Measurements from ENCODE around the gene IRAK2. TPM values are rescaled to one million over a fixed set of nuclear protein-coding genes. Genes with fewer than 3 reads are reported as not detected.
A peak's percentile ranks its signal among the peaks of the same experiment; 100 is the strongest.

Gene IRAK2
- total RNA-seq, 2 donors from 2014 or later, result 0.99 to 3.9 TPM

- H3K36me3 ChIP-seq (replicated peaks in 1 of 2; ENCODE audit: insufficient read depth in 1 of 2, low read depth in 2 of 2), result no peaks in the 10 kb centered on the region
- no peaks in the 10 kb centered on the region for H3K27me3 ChIP-seq
- no peaks in the 10 kb centered on the region for H3K9me3 ChIP-seq
- no peak overlapping the region for H3K27ac ChIP-seq
- ATAC-seq (no peak), DNase-seq (no peak)
- WGBS, 2 donors, result 62 to 64% methylated on average over 4 of the region's 4 CpGs
- H3K4me3 ChIP-seq, result no peak overlapping the region
- H3K4me1 ChIP-seq, result peaks cover under 1% of the 10 kb centered on the region
- intact Hi-C loops (cut with DNase I), result no loop called here
- TF ChIP-seq POLR2A (IDR thresholded peaks at IDR 0.05), result no peak
- TF ChIP-seq, protein P1, sequence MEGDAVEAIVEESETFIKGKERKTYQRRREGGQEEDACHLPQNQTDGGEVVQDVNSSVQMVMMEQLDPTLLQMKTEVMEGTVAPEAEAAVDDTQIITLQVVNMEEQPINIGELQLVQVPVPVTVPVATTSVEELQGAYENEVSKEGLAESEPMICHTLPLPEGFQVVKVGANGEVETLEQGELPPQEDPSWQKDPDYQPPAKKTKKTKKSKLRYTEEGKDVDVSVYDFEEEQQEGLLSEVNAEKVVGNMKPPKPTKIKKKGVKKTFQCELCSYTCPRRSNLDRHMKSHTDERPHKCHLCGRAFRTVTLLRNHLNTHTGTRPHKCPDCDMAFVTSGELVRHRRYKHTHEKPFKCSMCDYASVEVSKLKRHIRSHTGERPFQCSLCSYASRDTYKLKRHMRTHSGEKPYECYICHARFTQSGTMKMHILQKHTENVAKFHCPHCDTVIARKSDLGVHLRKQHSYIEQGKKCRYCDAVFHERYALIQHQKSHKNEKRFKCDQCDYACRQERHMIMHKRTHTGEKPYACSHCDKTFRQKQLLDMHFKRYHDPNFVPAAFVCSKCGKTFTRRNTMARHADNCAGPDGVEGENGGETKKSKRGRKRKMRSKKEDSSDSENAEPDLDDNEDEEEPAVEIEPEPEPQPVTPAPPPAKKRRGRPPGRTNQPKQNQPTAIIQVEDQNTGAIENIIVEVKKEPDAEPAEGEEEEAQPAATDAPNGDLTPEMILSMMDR (IDR thresholded peaks at IDR 0.05), result no peak
These were observed 27.5 kb upstream of the IRAK2 start for GRCh38 chr3:10137178-10137577.

DNA sequence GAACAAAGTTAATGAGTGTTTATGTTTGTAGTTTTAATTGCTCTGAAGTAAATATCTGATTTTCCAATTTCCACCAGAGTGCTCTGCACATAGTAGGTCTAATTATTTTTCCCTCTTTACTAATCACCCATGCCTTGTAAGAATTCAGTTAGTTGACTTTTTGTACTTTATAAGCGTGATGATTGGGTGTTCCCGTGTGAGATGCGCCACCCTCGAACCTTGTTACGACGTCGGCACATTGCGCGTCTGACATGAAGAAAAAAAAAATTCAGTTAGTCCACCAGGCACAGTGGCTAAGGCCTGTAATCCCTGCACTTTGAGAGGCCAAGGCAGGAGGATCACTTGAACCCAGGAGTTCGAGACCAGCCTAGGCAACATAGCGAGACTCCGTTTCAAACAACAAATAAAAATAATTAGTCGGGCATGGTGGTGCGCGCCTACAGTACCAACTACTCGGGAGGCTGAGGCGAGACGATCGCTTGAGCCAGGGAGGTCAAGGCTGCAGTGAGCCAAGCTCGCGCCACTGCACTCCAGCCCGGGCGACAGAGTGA lies 23.6 kb upstream of the IRAK2 start:
- no peak for DNase-seq
- Histone ChIP-seq H3K36me3 (replicated peaks in 1 of 2; ENCODE audit: insufficient read depth in 1 of 2, low read depth in 2 of 2) (no peaks in the 10 kb centered on the region), H3K9me3 (no peaks in the 10 kb centered on the region), H3K27ac (peak overlapping the region in 2 of 4 donors; percentile 86 to 91), H3K4me1 (peaks cover 24% of the 10 kb centered on the region), H3K27me3 (no peaks in the 10 kb centered on the region), H3K4me3 (peak overlapping the region in 1 of 2 donors; percentile 65)
- TF ChIP-seq, protein P1 (IDR thresholded peaks at IDR 0.05), result no peak
- TF ChIP-seq POLR2A (IDR thresholded peaks at IDR 0.05), result no peak
- ATAC-seq, result no peak
- intact Hi-C loops (cut with DNase I), result no loop called here
- WGBS, 2 donors, result 78 to 84% methylated on average over 22 to 23 of the region's 23 CpGs

DNA sequence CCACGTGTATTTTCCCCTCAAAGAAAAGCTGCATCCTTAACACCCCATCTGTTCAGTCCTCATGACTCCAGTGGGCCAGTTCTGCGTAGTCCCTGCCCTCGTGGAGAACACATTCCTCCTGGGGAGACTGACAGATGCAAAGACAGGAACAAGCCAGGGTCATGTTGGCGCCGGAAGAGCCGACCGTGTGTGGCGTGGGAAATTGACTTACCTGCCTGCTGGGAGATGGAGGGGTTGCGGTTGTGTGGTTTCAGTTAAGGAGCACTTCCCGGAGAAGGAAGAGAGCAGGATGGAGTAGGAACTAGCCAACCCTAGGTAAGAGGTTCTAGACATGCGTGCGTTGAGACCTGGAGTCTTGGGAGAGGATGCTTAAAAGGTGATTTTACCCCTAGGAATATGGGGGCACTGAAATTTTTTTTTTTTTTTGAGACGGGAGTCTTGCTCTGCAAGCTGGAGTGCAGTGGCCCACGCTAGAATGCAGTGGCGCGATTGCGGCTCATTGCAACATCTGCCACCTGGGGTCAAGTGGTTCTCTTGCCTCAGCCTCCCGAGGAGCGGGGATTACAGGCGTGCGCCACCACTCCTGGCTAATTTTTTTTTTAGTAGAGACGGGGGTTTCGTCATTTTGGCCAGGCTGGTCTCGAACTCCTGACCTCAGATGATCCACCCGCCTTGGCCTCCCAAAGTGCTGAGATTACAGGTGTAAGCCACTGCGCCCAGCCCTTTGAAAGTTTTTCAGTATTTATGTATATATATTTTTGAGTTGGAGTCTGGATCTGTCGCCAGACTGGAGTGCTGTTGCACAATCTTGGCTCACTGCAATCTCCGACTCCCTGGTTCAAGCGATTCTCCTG lies 21.8 kb upstream of the IRAK2 start:
- DNase-seq (peak in 3 of 4 donors; percentile 15 to 23 (median 20)), ATAC-seq (no peak)
- no peaks in the 10 kb centered on the region for H3K36me3 ChIP-seq (replicated peaks in 1 of 2; ENCODE audit: insufficient read depth in 1 of 2, low read depth in 2 of 2)
- peak overlapping the region in 1 of 2 donors; percentile 65 for H3K4me3 ChIP-seq
- H3K27ac ChIP-seq, result peak overlapping the region in 2 of 4 donors; percentile 86 to 91
- intact Hi-C loops (cut with DNase I), result no loop called here
- H3K4me1 ChIP-seq, result peaks cover 24% of the 10 kb centered on the region
- H3K9me3 ChIP-seq, result no peaks in the 10 kb centered on the region
- TF ChIP-seq, protein P1 (IDR thresholded peaks at IDR 0.05), result no peak
- TF ChIP-seq POLR2A (IDR thresholded peaks at IDR 0.05), result no peak
- 63 to 73% methylated on average over 23 to 29 of the region's 29 CpGs for WGBS, 2 donors
- no peaks in the 10 kb centered on the region for H3K27me3 ChIP-seq

DNA sequence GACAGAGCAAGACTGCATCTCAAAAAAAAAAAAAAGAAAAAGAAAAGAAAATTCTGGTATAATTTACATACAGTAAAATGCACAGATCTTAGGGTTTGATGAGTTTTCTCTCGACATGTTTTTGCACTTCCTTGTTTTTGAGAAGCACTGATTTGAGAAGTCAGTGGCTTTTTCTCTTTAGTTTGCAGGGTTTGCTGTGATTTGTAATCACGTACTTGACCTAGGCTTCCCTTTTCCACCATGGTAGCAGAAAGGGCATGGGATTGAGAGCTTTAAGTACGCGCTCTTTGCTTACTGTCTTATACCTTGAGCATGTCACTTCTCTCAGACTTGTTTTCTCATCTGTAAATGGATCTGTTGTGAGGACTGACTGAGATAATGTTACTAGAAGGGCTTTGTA lies 19.0 kb upstream of the IRAK2 start:
- ATAC-seq (no peak), DNase-seq (no peak)
- TF ChIP-seq, protein P1 (IDR thresholded peaks at IDR 0.05), result no peak
- TF ChIP-seq POLR2A (IDR thresholded peaks at IDR 0.05), result no peak
- peaks cover 7 to 8% of the 10 kb centered on the region in 2 donors for H3K36me3 ChIP-seq (replicated peaks in 1 of 2; ENCODE audit: insufficient read depth in 1 of 2, low read depth in 2 of 2)
- peaks cover 24% of the 10 kb centered on the region for H3K4me1 ChIP-seq
- H3K27ac ChIP-seq, result no peak overlapping the region
- H3K4me3 ChIP-seq, result no peak overlapping the region
- H3K9me3 ChIP-seq, result no peaks in the 10 kb centered on the region
- intact Hi-C loops (cut with DNase I), result no loop called here
- H3K27me3 ChIP-seq, result no peaks in the 10 kb centered on the region
- 69 to 80% methylated on average over 4 of the region's 4 CpGs for WGBS, 2 donors

Measured in body of pancreas (tissue), 4 donors.